Stomach smooth muscle (tissue), 2 donors: ENCODE data around the gene TH.
A peak's percentile ranks its signal among the peaks of the same experiment; 100 is the strongest.

ENCODE experiments used
- H3K27ac ChIP-seq: one replicate; pipeline ENCODE4 v1.7.0; 2013; ENCODE audit warnings: mild to moderate bottlenecking, low read length, inconsistent platforms
- H3K27me3 ChIP-seq, 2 donors: one replicate each; pipeline ENCODE4 v1.7.0; 2013; ENCODE audit warnings: low read length in 2 of 2; ENCODE audit not compliant: insufficient read depth in 2 of 2, control insufficient read depth in 1 of 2
- H3K36me3 ChIP-seq, 2 donors: one replicate each; pipeline ENCODE4 v1.7.0; 2013; ENCODE audit warnings: low read length in 2 of 2; ENCODE audit not compliant: control insufficient read depth in 2 of 2, insufficient read depth in 2 of 2
- H3K4me1 ChIP-seq: one replicate; pipeline ENCODE4 v1.7.0; 2013; ENCODE audit warnings: low read length; ENCODE audit not compliant: control insufficient read depth, insufficient read depth
- H3K4me3 ChIP-seq, 2 donors: one replicate each; pipeline ENCODE4 v1.7.0; 2013; ENCODE audit warnings: low read length in 2 of 2
- H3K9ac ChIP-seq, 2 donors: one replicate each; pipeline ENCODE4 v1.7.0; 2013; ENCODE audit warnings: low read length in 2 of 2, mild to moderate bottlenecking in 1 of 2
- H3K9me3 ChIP-seq, 2 donors: one replicate each; pipeline ENCODE4 v1.7.0; 2013; ENCODE audit warnings: low read length in 2 of 2; ENCODE audit not compliant: control insufficient read depth in 2 of 2
- donor health status: healthy.
- donor health status: Pancreatic carcinoma.

TH gene

GRCh38 chr11:2146051-2146450 lies 25.6 kb downstream of the TH start:
- H3K36me3 ChIP-seq, result no peaks in the 10 kb centered on the region
- no peak overlapping the region for H3K4me3 ChIP-seq
- H3K9me3 ChIP-seq, result no peaks in the 10 kb centered on the region
- H3K27me3 ChIP-seq, result peaks cover 55 to 83% of the 10 kb centered on the region in 2 donors
- H3K4me1 ChIP-seq, result no peaks in the 10 kb centered on the region
- H3K9ac ChIP-seq, result no peak overlapping the region
- H3K27ac ChIP-seq, result no peak overlapping the region

GRCh38 chr11:2144544-2145248 lies 26.9 kb downstream of the TH start:
- H3K4me1 ChIP-seq, result peaks cover 11% of the 10 kb centered on the region
- no peak overlapping the region for H3K4me3 ChIP-seq
- H3K27me3 ChIP-seq, result peaks cover 59 to 86% of the 10 kb centered on the region in 2 donors
- no peak overlapping the region for H3K27ac ChIP-seq
- no peaks in the 10 kb centered on the region for H3K36me3 ChIP-seq
- no peak overlapping the region for H3K9ac ChIP-seq
- H3K9me3 ChIP-seq, result no peaks in the 10 kb centered on the region

- Histone ChIP-seq H3K27me3 (peaks cover 53 to 83% of the 10 kb centered on the region in 2 donors), H3K9ac (no peak overlapping the region), H3K4me1 (peaks cover 12% of the 10 kb centered on the region), H3K36me3 (no peaks in the 10 kb centered on the region), H3K9me3 (no peaks in the 10 kb centered on the region), H3K4me3 (no peak overlapping the region), H3K27ac (no peak overlapping the region)
Observed at GRCh38 chr11:2143799-2144543, 27.6 kb downstream of the TH start.

GRCh38 chr11:2143477-2143798 lies 28.2 kb downstream of the TH start:
- no peaks in the 10 kb centered on the region for H3K36me3 ChIP-seq

GRCh38 chr11:2142762-2143202 lies 28.8 kb downstream of the TH start:
- Histone ChIP-seq H3K4me3 (no peak overlapping the region), H3K9me3 (no peaks in the 10 kb centered on the region), H3K27me3 (peaks cover 50 to 85% of the 10 kb centered on the region in 2 donors), H3K36me3 (no peaks in the 10 kb centered on the region), H3K4me1 (peaks cover 15% of the 10 kb centered on the region), H3K9ac (no peak overlapping the region), H3K27ac (no peak overlapping the region)

More at GRCh38 chr11:2143477-2143798, 28.2 kb downstream of the TH start:
- Histone ChIP-seq H3K27ac (no peak overlapping the region), H3K4me1 (peaks cover 12% of the 10 kb centered on the region), H3K4me3 (no peak overlapping the region), H3K27me3 (peaks cover 52 to 84% of the 10 kb centered on the region in 2 donors), H3K9me3 (no peaks in the 10 kb centered on the region), H3K9ac (no peak overlapping the region)

GRCh38 chr11:2142300-2142759 lies 29.3 kb downstream of the TH start:
- H3K9me3 ChIP-seq, result no peaks in the 10 kb centered on the region
- H3K4me3 ChIP-seq, result no peak overlapping the region
- peaks cover 48 to 86% of the 10 kb centered on the region in 2 donors for H3K27me3 ChIP-seq
- H3K9ac ChIP-seq, result no peak overlapping the region
- H3K27ac ChIP-seq, result no peak overlapping the region
- H3K36me3 ChIP-seq, result no peaks in the 10 kb centered on the region
- H3K4me1 ChIP-seq, result peaks cover 19% of the 10 kb centered on the region

GRCh38 chr11:2140411-2141400 lies 30.9 kb downstream of the TH start:
- no peaks in the 10 kb centered on the region for H3K36me3 ChIP-seq
- no peaks in the 10 kb centered on the region for H3K9me3 ChIP-seq
- H3K27me3 ChIP-seq, result peaks cover 45 to 76% of the 10 kb centered on the region in 2 donors
- no peak overlapping the region for H3K4me3 ChIP-seq
- peaks cover 20% of the 10 kb centered on the region for H3K4me1 ChIP-seq
- no peak overlapping the region for H3K27ac ChIP-seq
- no peak overlapping the region for H3K9ac ChIP-seq

- peaks cover 22% of the 10 kb centered on the region for H3K4me1 ChIP-seq
- no peak overlapping the region for H3K4me3 ChIP-seq
- H3K9me3 ChIP-seq, result no peaks in the 10 kb centered on the region
- no peak overlapping the region for H3K27ac ChIP-seq
- H3K9ac ChIP-seq, result no peak overlapping the region
- no peaks in the 10 kb centered on the region for H3K36me3 ChIP-seq
- H3K27me3 ChIP-seq, result peaks cover 39 to 66% of the 10 kb centered on the region in 2 donors
Observed at GRCh38 chr11:2139621-2140337, 31.8 kb downstream of the TH start.

GRCh38 chr11:2139123-2139521 lies 32.5 kb downstream of the TH start, which contains the start of gene IGF2:
IGF2 (minus strand) TSS chr11:2139389; CDS start chr11:2135523, 3,866 bp downstream.
- H3K27me3 ChIP-seq, result peaks cover 39 to 63% of the 10 kb centered on the region in 2 donors
- H3K4me3 ChIP-seq, result peak within 1 kb of the TSS; percentile 40 to 63
- H3K9ac ChIP-seq, result no peak within 1 kb of the TSS
- peaks cover 22% of the 10 kb centered on the region for H3K4me1 ChIP-seq
- H3K27ac ChIP-seq, result no peak within 1 kb of the TSS
- H3K36me3 ChIP-seq, result no peaks in the 10 kb centered on the region
- no peaks in the 10 kb centered on the region for H3K9me3 ChIP-seq
